HepG2 (cell line): ENCODE results near the gene NPBWR2. TPM values are rescaled to one million over a fixed set of nuclear protein-coding genes. Genes with fewer than 3 reads are reported as not detected.
A peak's percentile ranks its signal among the peaks of the same experiment; 100 is the strongest.

Source experiments
- NR2F6 ChIP-seq, 2 experiments: IDR thresholded peaks; 2 replicates each; pipeline ENCODE4 v1.6.1; 2016; ENCODE audit warnings: antibody characterized with exemption in 1 of 2, mild to moderate bottlenecking in 1 of 2
- SIN3A ChIP-seq: IDR thresholded peaks from 2 replicates; pipeline ENCODE4 v1.6.1; 2011; ENCODE audit warnings: low read depth, mild to moderate bottlenecking, control low read depth, low read length, borderline replicate concordance
- TP53 ChIP-seq: sonication (generic); formaldehyde crosslinking; conservative IDR thresholded peaks from 2 replicates; pipeline ENCODE4 v1.4.0; 2020; ENCODE audit warnings: missing genetic modification reagents
- ZNF354B ChIP-seq: sonication (generic); formaldehyde crosslinking; IDR thresholded peaks from 2 replicates; pipeline ENCODE4 v1.8.0; 2022; ENCODE audit warnings: mild to moderate bottlenecking, missing genetic modification reagents
- polyA plus RNA-seq, 8 experiments: library from polyadenylated mRNA; depleted of rRNA in 3 of 8; stranded (reverse) in 7 of 8; unstranded in 1 of 8; fragments of >200 nt; fragmentation: Illumina TruSeq in 4 of 8; extraction: Trizol in 4 of 8; gene quantifications; 2 replicates each; pipeline versions ENCODE4 v1.2.1 to v1.2.3, GENCODE V29; 2011 to 2016; ENCODE audit warnings: low read depth in 4 of 8, missing spikeins in 1 of 8, mixed read lengths in 1 of 8; ENCODE audit not compliant: insufficient read depth in 1 of 8
- total RNA-seq, 5 experiments: library from RNA; depleted of rRNA; stranded (reverse); fragments of >200 nt; fragmentation: Illumina TruSeq; extraction: Trizol; gene quantifications; 2 replicates each; pipeline ENCODE4 v1.2.3, GENCODE V29; 2016; ENCODE audit warnings: low read depth in 1 of 5
- TF ChIP-seq, protein P1 (sequence below): sonication (generic); formaldehyde crosslinking; IDR thresholded peaks from 2 replicates; pipeline ENCODE4 v1.9.0; 2021; ENCODE audit warnings: mild to moderate bottlenecking, missing genetic modification reagents
- TF ChIP-seq, protein P2 (sequence below): IDR thresholded peaks from 2 replicates; pipeline ENCODE4 v1.6.1; 2016; ENCODE audit warnings: missing compliant biosample characterization, missing genetic modification reagents, borderline replicate concordance
- TF ChIP-seq, protein P3 (sequence below): sonication (generic); formaldehyde crosslinking; IDR thresholded peaks from 2 replicates; pipeline ENCODE4 v1.4.0; 2020; ENCODE audit warnings: mild to moderate bottlenecking, missing genetic modification reagents
- TF ChIP-seq, protein P4 (sequence below): sonication (generic); formaldehyde crosslinking; conservative IDR thresholded peaks from 2 replicates; pipeline ENCODE4 v1.4.0; 2020; ENCODE audit warnings: missing genetic modification reagents

NPBWR2 gene
- total and polyA plus RNA-seq, 2 of the 13 experiments (the other 11 are each of a cell fraction or from before 2014, with no cell fraction given), result not detected

DNA sequence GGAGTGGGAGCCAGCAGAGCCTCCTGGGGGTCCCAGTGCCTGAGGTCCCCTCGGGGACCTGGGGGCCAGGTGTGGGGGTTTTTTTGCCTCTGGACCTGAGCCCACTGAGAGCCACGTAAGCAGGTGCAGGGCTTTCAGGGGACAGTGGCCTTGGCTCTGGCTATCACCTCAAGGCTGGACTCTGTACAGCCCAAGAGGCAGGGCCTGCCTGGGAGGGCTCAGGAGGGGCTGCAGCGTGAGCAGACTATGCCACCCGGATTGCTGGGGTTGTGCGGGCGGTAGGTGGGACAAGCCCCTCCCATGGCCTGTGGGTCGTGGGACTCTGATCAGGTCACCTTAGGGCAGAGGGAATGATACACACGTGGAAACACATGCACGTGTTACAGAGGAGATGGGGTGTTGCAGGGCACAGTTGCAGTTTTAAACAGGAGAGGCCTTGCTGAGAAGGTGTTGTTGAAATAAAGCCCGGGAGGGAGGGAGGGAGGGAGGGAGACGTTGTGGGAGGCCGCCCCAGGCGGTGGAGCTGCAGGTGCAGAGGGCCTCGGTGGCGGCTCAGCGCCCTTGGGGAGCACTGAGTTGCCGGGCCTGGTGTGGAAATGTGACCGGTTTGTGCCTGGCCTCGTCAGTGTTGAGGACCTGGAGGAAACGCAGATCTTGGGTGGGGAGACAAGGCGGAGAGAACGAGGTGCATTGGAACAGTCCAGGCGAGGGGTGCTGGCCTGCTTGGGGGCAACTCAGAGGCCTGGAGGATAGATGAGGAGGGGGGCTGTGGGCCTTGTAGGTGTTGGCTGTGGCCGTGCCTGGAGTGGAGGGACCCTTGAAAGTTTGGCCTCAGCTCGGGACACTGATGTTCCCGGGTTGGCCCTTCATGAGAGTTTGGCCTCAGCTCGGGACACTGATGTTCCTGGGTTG, 42.0 kb downstream of the NPBWR2 start (continued):
- TF ChIP-seq, protein P1, sequence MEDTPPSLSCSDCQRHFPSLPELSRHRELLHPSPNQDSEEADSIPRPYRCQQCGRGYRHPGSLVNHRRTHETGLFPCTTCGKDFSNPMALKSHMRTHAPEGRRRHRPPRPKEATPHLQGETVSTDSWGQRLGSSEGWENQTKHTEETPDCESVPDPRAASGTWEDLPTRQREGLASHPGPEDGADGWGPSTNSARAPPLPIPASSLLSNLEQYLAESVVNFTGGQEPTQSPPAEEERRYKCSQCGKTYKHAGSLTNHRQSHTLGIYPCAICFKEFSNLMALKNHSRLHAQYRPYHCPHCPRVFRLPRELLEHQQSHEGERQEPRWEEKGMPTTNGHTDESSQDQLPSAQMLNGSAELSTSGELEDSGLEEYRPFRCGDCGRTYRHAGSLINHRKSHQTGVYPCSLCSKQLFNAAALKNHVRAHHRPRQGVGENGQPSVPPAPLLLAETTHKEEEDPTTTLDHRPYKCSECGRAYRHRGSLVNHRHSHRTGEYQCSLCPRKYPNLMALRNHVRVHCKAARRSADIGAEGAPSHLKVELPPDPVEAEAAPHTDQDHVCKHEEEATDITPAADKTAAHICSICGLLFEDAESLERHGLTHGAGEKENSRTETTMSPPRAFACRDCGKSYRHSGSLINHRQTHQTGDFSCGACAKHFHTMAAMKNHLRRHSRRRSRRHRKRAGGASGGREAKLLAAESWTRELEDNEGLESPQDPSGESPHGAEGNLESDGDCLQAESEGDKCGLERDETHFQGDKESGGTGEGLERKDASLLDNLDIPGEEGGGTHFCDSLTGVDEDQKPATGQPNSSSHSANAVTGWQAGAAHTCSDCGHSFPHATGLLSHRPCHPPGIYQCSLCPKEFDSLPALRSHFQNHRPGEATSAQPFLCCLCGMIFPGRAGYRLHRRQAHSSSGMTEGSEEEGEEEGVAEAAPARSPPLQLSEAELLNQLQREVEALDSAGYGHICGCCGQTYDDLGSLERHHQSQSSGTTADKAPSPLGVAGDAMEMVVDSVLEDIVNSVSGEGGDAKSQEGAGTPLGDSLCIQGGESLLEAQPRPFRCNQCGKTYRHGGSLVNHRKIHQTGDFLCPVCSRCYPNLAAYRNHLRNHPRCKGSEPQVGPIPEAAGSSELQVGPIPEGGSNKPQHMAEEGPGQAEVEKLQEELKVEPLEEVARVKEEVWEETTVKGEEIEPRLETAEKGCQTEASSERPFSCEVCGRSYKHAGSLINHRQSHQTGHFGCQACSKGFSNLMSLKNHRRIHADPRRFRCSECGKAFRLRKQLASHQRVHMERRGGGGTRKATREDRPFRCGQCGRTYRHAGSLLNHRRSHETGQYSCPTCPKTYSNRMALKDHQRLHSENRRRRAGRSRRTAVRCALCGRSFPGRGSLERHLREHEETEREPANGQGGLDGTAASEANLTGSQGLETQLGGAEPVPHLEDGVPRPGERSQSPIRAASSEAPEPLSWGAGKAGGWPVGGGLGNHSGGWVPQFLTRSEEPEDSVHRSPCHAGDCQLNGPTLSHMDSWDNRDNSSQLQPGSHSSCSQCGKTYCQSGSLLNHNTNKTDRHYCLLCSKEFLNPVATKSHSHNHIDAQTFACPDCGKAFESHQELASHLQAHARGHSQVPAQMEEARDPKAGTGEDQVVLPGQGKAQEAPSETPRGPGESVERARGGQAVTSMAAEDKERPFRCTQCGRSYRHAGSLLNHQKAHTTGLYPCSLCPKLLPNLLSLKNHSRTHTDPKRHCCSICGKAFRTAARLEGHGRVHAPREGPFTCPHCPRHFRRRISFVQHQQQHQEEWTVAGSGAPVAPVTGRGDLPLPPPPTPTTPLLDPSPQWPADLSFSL (CRISPR knock-in tag), result no peak
- TF ChIP-seq NR2F6 (IDR thresholded peaks at IDR 0.05) (peak; percentile 70), NR2F6 (CRISPR knock-in tag; IDR thresholded peaks at IDR 0.05) (peak; percentile 67), ZNF354B (CRISPR knock-in tag) (peak; percentile 87; the same call in 1 of the 2 replicates), SIN3A (0 out of 2 replicates have a peak, but pooled peaks have one; percentile 43), TP53 (CRISPR knock-in tag) (no peak)
- TF ChIP-seq, protein P2, sequence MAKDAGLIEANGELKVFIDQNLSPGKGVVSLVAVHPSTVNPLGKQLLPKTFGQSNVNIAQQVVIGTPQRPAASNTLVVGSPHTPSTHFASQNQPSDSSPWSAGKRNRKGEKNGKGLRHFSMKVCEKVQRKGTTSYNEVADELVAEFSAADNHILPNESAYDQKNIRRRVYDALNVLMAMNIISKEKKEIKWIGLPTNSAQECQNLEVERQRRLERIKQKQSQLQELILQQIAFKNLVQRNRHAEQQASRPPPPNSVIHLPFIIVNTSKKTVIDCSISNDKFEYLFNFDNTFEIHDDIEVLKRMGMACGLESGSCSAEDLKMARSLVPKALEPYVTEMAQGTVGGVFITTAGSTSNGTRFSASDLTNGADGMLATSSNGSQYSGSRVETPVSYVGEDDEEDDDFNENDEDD (CRISPR knock-in tag), result peak; percentile 55; the same call in 1 of the 2 replicates
- TF ChIP-seq, protein P3, sequence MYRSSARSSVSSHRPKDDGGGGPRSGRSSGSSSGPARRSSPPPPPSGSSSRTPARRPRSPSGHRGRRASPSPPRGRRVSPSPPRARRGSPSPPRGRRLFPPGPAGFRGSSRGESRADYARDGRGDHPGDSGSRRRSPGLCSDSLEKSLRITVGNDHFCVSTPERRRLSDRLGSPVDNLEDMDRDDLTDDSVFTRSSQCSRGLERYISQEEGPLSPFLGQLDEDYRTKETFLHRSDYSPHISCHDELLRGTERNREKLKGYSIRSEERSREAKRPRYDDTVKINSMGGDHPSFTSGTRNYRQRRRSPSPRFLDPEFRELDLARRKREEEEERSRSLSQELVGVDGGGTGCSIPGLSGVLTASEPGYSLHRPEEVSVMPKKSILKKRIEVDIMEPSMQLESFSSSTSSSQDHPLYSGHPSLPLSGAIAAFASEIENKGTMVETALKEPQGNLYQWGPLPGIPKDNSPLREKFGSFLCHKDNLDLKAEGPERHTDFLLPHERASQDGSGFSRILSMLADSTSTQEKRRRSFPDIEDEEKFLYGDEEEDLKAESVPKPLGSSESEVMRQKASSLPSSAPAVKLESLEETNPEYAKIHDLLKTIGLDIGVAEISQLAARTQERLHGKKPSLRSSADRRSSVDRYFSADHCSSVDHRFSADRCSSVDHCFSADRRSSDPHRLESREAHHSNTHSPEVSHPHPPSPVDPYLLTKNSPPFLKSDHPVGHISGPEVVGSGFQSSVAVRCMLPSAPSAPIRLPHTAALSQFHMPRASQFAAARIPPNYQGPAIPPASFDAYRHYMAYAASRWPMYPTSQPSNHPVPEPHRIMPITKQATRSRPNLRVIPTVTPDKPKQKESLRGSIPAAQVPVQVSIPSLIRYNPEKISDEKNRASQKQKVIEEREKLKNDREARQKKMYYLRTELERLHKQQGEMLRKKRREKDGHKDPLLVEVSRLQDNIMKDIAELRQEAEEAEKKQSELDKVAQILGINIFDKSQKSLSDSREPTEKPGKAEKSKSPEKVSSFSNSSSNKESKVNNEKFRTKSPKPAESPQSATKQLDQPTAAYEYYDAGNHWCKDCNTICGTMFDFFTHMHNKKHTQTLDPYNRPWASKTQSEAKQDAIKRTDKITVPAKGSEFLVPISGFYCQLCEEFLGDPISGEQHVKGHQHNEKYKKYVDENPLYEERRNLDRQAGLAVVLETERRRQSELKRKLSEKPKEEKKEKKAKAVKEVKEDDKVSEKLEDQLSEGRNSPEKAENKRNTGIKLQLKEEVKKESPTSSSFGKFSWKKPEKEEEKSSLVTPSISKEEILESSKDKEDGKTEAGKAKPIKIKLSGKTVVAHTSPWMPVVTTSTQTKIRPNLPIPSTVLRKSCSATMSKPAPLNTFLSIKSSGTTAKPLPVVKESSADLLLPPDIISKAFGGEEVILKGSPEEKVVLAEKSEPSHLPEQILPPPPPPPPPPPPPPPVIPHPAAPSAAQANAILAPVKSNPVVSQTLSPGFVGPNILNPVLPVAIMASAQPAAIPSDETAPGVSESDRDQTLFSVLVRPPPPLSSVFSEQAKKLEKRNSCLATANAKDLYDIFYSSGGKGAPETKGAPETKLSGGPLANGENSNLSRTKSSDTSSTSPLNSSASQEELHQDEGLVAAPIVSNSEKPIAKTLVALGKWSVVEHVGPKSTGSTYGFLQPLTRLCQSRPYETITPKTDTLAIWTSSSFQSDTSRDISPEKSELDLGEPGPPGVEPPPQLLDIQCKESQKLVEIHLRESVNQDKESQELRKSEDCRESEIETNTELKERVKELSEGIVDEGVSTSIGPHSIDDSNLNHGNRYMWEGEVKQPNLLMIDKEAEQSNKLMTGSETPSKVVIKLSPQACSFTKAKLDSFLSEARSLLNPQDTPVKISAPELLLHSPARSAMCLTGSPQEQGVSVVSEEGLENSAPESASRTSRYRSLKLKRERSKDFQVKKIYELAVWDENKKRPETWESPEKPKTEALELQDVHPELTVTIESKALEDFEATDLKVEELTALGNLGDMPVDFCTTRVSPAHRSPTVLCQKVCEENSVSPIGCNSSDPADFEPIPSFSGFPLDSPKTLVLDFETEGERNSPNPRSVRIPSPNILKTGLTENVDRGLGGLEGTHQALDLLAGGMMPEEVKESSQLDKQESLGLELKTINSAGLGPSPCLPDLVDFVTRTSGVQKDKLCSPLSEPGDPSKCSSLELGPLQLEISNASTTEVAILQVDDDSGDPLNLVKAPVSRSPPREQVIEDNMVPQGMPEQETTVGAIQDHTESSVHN (CRISPR knock-in tag), result peak; percentile 95; the same call in 1 of the 2 replicates
- TF ChIP-seq, protein P4, sequence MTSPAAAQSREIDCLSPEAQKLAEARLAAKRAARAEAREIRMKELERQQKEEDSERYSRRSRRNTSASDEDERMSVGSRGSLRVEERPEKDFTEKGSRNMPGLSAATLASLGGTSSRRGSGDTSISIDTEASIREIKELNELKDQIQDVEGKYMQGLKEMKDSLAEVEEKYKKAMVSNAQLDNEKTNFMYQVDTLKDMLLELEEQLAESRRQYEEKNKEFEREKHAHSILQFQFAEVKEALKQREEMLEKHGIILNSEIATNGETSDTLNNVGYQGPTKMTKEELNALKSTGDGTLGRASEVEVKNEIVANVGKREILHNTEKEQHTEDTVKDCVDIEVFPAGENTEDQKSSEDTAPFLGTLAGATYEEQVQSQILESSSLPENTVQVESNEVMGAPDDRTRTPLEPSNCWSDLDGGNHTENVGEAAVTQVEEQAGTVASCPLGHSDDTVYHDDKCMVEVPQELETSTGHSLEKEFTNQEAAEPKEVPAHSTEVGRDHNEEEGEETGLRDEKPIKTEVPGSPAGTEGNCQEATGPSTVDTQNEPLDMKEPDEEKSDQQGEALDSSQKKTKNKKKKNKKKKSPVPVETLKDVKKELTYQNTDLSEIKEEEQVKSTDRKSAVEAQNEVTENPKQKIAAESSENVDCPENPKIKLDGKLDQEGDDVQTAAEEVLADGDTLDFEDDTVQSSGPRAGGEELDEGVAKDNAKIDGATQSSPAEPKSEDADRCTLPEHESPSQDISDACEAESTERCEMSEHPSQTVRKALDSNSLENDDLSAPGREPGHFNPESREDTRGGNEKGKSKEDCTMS, result no peak
